ENCODE results near the gene MYO9A. TPM values are rescaled to one million over a fixed set of nuclear protein-coding genes. Genes with fewer than 3 reads are reported as not detected.
A peak's percentile ranks its signal among the peaks of the same experiment; 100 is the strongest.

The MYO9A gene
- total RNA-seq (ENCODE audit: unreplicated experiment), result 39.2 TPM
- long read RNA-seq, partial matches to known transcripts, result 1 of 2 reads
- long read RNA-seq, other reads (novel, unspliced or antisense), result 1 of 2 reads

- peaks cover 24% of the 10 kb centered on the region for H3K4me1 Mint-ChIP-seq (ENCODE audit: unreplicated experiment)
- peaks cover 2% of the 10 kb centered on the region for H3K27me3 Mint-ChIP-seq (ENCODE audit: unreplicated experiment)
- TF ChIP-seq CTCF (IDR thresholded peaks at IDR 0.05; ENCODE audit: unreplicated experiment), result peak; percentile 28
- DNase-seq (ENCODE audit: low spot score), result peak; percentile 99
- H3K36me3 Mint-ChIP-seq (ENCODE audit: low read depth, unreplicated experiment), result no peaks in the 10 kb centered on the region
- no peaks in the 10 kb centered on the region for H3K9me3 Mint-ChIP-seq (ENCODE audit: unreplicated experiment)
- peak within 1 kb of the TSS; percentile 99 for H3K4me3 Mint-ChIP-seq (ENCODE audit: unreplicated experiment)
- H3K27ac Mint-ChIP-seq (ENCODE audit: unreplicated experiment), result peak within 1 kb of the TSS; percentile 94
Observed at GRCh38 chr15:72118017-72118978, at the start of gene MYO9A, which contains the start of gene SENP8. MYO9A (minus strand) TSS chr15:72118150; CDS start chr15:72046563, 71,587 bp downstream. SENP8 (plus strand) TSS chr15:72118403; CDS start chr15:72139624, 21,221 bp downstream.

- no peaks in the 10 kb centered on the region for H3K36me3 Mint-ChIP-seq (ENCODE audit: low read depth, unreplicated experiment)
- no peaks in the 10 kb centered on the region for H3K9me3 Mint-ChIP-seq (ENCODE audit: unreplicated experiment)
- peaks cover 19% of the 10 kb centered on the region for H3K4me1 Mint-ChIP-seq (ENCODE audit: unreplicated experiment)
- no peak for DNase-seq (ENCODE audit: low spot score)
- H3K27me3 Mint-ChIP-seq (ENCODE audit: unreplicated experiment), result peaks cover 4% of the 10 kb centered on the region
- no peak overlapping the region for H3K4me3 Mint-ChIP-seq (ENCODE audit: unreplicated experiment)
- no peak overlapping the region for H3K27ac Mint-ChIP-seq (ENCODE audit: unreplicated experiment)
- no peak for TF ChIP-seq CTCF (IDR thresholded peaks at IDR 0.05; ENCODE audit: unreplicated experiment)
Observed at GRCh38 chr15:72167445-72167844, 49.5 kb upstream of the MYO9A start.

DNA sequence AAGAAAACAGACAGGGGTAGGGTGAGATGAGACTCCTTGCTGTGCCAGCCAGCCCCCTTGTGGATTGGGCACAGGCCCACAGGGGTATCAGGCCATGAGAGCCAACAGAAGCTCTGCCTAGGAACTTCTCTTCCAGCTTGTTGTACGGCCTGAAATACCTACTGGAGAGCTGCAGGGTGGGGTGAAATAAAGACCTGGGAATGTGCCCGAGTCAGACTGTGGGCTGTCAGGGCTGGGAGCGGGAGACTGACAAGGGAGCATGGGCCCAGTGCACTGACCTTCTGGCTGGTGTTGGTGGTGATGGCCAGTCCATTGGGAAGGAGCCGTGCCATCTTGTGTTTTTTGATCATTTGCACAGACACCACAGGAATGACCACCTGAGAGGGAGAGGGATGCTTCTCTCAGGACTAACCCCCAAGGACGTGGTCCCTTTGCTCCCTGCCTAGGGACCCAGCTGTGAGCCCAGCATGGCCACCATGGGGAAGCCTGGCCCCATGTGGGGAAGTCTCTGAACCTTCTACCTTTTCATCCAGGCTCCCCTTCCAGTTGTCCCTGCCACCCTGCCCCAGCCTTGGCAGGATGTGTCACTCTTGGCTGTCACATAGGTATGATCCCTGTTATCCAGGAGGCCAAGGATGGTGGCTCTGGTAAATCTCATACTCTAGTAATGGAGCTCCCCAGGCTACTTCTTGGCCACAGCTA lies 48.9 kb upstream of the MYO9A start:
- no peak overlapping the region for H3K4me3 Mint-ChIP-seq (ENCODE audit: unreplicated experiment)
- no peak overlapping the region for H3K27ac Mint-ChIP-seq (ENCODE audit: unreplicated experiment)
- peaks cover 4% of the 10 kb centered on the region for H3K27me3 Mint-ChIP-seq (ENCODE audit: unreplicated experiment)
- no peaks in the 10 kb centered on the region for H3K36me3 Mint-ChIP-seq (ENCODE audit: low read depth, unreplicated experiment)
- no peaks in the 10 kb centered on the region for H3K9me3 Mint-ChIP-seq (ENCODE audit: unreplicated experiment)
- no peak for TF ChIP-seq CTCF (IDR thresholded peaks at IDR 0.05; ENCODE audit: unreplicated experiment)
- peaks cover 19% of the 10 kb centered on the region for H3K4me1 Mint-ChIP-seq (ENCODE audit: unreplicated experiment)
- DNase-seq (ENCODE audit: low spot score), result no peak

DNA sequence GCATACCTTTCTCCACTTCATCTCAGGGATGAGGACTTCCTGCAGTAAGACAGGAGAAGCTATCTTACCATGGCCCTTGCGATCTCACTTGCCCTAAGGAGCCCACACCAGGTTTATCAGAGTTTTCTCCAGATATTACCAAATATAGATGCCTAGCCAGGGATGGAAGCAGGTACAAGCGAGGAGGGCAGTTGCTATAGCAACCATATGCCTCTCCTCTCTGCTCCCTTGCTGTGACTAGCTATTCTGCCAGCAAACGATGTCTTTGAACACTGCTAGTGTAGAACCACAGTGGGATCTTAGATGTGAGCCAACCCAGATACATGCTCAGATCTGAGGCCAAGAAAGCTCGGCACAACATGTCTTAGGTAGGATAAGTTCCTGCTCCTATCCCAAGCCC lies 45.8 kb upstream of the MYO9A start:
- H3K27ac Mint-ChIP-seq (ENCODE audit: unreplicated experiment), result no peak overlapping the region
- no peak for TF ChIP-seq CTCF (IDR thresholded peaks at IDR 0.05; ENCODE audit: unreplicated experiment)
- DNase-seq (ENCODE audit: low spot score), result no peak
- H3K36me3 Mint-ChIP-seq (ENCODE audit: low read depth, unreplicated experiment), result no peaks in the 10 kb centered on the region
- H3K9me3 Mint-ChIP-seq (ENCODE audit: unreplicated experiment), result no peaks in the 10 kb centered on the region
- no peak overlapping the region for H3K4me3 Mint-ChIP-seq (ENCODE audit: unreplicated experiment)
- peaks cover 16% of the 10 kb centered on the region for H3K4me1 Mint-ChIP-seq (ENCODE audit: unreplicated experiment)
- peaks cover 4% of the 10 kb centered on the region for H3K27me3 Mint-ChIP-seq (ENCODE audit: unreplicated experiment)

All from endothelial cell (in vitro differentiated cells).